Tongue (tissue), 2 donors: ENCODE results near the gene POU3F2. TPM values are rescaled to one million over a fixed set of nuclear protein-coding genes. Genes with fewer than 3 reads are reported as not detected.

Experiments used
- DNase-seq: peaks from one replicate; pipeline ENCODE4 v3.0.0-alpha.2; 2015
- total RNA-seq: library from RNA; depleted of rRNA; stranded (reverse); fragments of >200 nt; gene quantifications from one replicate; pipeline ENCODE4 v1.2.3, GENCODE V29; 2014

The POU3F2 gene
- 0.41 TPM for total RNA-seq

DNA sequence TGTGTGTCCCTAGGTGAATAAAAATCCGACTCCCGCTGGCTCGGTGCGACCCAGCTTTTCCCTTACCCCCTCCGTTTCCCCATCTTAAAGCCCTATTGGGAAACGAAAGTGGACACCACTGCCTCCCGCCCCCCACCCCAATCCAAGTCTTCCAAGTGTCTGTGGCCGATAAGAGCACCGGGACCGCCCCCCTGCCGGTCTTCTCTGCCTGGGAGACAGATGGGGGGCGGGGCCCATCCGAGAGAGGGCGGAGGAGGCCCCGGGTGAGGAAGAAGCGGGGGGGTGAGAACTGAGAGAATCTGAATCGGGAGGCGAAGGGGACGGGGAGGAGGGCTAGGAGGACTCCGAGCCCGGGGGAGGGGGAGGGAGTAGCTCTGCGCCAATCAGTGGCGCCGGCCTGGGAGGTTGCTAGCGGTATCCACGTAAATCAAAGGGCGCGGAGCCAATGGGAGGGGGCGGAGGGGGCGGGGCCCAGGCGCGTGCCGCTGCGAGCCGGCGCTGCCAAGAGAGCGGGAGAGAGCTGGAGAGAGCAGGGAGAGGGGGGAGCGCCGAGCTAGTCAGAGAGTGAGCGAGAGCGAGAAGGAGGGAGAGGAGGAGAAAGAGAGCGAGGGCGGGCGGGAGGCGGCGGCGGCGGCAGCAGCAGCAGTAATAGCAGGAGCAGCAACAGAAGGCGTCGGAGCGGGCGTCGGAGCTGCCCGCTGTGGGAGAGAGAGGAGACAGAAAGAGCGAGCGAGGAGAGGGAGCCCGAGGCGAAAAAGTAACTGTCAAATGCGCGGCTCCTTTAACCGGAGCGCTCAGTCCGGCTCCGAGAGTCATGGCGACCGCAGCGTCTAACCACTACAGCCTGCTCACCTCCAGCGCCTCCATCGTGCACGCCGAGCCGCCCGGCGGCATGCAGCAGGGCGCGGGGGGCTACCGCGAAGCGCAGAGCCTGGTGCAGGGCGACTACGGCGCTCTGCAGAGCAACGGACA, at the start of gene POU3F2:
Gene POU3F2, plus strand, starts transcription at position 515 of the 972 bp plus-strand sequence. Its CDS starts 300 bp downstream, at position 815.
- DNase-seq = peak; percentile 92

DNA sequence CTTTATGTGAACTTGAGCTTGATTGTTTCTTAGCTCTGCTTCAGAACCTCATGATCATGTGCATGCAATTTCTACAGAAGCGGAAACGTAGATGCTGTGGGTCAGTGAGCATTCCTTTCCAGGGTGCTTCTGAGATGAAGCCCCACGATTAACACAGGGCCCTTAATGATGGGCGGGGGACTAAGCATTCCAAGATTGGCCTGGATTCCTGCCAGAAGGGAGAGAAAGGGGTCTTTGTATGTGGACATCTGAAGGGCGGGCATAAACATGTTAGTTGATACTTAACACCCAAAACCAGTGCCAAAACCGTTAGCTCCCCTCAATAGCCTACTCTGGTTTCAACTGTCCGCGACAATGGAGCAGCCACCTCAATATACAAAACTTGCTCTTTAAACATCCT, 46.9 kb upstream of the POU3F2 start:
- peak; percentile 81 for DNase-seq

DNA sequence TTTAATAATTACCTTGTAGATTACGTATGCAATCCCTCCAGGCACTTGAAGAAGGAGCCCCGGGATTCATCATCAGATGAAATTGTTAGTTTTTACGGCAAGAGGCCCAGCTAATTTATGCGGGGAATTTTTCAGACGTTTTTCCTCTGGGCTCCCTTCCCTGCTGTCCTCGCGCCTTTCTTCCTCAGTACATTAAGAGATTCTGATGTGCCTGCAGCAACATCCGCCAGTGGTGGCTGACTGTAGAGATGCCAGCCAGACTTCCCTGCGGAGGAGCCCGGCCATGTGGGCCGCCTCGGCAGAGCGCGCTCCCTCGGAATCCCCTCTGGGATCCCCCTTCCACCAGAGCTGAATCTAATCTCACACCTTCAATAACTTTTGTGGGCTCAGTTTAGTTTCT, 46.4 kb upstream of the POU3F2 start:
- peak; percentile 36 for DNase-seq

DNA sequence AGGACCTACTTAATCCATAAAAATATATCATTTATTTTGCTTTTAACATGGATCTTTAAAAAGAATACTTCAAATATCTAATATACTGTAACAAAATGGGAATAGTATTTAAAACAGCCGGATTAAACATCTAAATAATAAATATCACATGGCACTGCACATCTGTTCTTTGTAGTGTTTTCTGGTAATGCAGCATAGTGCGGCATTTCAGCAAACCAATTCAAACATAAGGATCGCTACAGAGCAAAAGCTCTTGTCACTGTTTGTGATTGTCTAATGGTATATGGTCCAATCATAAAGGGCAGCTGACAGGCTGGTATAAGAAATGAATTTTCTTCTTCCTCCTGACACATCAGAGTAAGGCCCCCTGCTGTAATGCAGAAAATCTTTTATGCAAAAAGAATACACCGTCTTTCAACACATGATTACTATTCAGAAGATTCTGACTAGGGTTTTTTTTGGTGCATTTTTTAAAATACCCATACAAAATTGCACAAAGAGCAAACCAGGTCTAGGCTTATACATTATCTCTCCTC, 40.0 kb upstream of the POU3F2 start:
- no peak for DNase-seq

DNA sequence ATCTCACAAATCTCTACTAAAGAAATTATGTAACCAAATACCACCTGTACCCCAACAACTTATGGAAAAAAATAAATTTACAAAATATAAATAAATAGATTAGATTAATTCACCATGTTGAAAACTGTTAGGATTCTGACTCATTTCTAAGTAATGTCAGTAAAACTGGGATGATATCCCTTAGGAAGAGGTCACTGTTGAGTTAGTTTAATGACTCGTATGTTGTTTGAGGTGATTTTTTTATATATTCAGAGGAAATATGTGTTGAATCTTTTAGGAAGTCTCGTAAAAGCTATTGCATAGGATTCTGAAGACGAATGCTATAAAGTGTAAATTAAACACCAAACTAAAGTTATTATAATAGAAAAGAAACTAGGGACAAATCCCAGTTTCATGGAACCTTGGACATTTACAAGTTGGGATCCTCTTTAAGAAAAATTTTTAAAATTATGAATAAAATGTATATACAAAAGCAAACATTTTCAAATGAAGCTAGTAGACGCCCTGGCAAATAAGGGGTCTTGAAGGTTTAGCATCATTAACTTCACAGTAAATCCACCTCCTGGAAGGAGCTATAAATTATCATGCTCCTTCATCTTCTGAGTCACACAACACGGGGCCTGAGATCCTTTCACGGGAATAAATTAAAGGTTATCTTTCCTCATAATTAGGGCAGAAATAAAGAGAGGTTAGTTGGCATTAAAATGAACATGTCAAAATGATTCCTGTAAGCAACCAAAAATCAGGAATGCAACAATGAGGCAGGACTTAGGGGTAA, 37.0 kb upstream of the POU3F2 start:
- no peak for DNase-seq

DNA sequence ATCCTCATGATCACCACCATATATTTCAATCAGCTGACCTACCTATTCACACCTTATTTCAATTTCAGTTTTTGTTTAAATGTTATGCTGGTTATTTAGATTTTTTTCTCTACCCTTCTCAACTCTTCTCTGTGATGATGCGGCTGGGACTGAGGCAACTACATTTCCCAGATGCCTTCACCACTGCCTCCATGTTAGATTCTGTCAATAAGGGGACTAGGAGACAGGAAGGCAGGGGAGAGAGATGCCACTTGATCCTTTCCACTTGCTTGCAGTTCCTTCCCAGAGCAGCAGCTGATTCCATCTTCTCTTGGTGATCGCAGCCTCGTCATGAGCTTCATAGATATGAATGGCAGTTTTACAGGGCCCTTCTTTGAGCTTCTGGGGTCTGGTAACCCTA, 33.5 kb upstream of the POU3F2 start:
- no peak for DNase-seq

DNA sequence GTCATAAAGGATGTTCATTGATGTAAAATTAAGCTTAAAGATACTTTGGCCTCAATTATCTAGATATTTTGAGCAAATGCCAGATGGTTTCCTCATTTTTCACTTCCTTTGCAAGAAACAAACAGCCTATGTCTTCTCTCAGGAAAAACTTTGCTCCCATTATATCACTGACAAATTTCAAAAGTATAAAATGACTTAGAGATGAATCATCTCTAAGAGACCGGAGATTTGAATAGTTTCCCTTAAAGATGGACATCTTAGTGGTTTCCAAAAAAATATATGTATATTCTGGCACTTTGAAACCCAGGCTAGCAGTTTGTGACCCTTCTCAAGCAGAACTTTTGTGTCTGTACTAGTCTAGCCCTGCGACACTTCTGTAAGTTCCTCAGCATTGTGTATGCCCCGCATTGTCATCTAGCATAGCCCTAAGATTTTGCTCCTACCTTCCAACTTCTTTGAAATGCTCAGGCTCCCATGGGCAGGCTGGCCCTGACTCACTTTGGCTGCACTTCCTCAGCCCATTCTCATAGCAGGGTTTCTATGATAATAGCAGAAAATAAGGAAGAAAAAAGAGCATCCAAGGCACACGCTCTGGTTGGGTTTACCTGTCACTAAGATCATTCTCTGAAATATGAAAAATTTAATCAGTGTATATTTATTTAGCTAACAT, 25.7 kb upstream of the POU3F2 start:
- DNase-seq = no peak

DNA sequence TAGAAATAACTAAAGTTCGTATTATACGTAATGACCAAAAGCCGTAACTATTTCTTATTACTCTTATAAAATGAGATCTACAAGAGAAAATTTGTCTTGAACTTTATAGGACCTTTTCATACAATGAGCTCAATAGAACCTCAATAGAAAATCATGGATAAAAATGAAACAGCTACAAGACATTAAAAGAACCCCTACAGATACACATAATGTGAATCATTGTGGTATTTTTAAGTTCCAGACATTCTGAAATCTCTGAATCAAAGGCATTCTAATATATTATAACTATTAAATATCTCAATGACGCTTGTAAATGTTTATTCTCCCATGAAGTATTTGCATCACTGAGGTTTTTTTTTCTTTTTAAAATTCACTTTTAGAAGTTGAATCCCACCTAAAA, 22.2 kb upstream of the POU3F2 start:
- no peak for DNase-seq

DNA sequence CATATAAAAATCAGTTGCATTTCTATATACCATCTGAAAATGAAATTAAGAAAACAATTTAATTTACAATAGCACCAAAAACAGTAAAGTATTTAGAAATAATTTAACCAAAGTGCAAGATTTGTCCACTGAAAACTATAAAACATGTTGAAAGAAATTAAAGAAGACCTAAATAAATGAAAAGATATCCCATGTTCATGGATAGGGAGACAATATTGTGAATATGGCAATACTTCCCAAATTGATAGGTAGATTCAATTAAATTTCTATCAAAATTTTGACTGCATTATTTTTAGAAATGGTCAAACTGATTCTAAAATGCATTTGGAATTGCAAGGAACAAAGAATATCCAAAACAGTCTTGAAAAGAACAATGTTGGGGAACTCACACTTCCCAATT, 17.6 kb upstream of the POU3F2 start:
- DNase-seq = no peak

DNA sequence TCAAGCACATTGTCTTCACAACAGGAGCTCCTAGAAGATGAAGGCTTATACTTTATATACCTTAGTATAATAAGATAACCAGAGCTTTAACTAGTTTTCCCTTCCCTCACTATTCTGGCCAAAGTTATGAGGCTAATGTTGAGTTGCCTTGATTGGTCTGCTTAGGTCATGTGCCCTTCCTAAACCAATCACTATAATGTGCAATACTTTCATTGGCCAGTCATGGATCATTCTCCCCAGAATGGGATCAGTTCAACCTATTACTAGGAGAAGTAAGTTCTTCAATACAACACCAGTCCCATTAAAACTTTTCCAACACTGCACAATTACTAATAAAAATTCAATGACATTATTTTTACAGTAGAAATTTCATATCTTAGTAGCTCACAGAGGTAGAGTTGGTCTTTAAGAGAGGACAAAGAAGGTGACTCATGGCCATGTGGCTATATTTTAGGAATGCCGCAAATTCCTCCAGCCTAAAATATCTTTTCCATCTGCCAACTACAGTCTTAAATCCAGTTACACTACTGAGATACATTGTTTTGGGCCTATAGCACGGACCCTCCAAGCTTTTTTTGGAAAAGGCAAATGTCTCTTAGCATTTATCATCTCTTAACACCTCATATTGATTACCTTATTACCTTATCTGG, 12.5 kb upstream of the POU3F2 start:
- no peak for DNase-seq

DNA sequence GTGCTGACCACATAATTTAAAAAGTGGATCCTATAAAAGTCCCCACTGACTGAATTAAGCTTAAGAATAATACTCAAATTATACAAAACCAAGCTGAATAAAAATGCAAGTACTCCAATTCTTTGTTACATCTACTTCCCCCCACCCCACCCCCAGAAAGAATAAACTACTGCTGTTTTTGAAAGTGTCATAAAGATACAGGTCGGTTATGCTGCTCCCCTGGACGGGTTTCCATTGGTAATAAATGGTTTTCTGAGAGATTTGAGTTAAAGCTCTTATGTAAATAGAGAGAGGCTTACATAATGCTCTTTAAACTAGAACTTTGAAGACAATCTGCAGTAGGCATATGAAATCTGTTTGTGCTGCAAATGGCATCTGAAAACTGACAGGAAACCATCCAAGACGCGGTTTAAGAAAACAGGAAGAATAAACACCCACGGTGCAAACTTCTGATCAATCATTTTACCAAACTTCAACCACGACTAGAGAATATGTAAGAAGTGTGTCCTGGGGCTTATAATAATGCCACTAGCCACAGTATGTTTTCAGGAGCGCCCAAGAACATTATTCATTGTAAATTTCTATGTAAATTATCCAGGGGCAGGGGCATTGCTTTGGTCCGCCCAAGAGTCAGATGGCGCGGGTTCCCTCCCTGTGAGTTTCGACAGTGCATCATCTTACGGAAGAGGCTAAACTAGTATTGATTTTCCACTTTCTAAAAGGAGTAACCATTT, 10.8 kb upstream of the POU3F2 start:
- DNase-seq = no peak

DNA sequence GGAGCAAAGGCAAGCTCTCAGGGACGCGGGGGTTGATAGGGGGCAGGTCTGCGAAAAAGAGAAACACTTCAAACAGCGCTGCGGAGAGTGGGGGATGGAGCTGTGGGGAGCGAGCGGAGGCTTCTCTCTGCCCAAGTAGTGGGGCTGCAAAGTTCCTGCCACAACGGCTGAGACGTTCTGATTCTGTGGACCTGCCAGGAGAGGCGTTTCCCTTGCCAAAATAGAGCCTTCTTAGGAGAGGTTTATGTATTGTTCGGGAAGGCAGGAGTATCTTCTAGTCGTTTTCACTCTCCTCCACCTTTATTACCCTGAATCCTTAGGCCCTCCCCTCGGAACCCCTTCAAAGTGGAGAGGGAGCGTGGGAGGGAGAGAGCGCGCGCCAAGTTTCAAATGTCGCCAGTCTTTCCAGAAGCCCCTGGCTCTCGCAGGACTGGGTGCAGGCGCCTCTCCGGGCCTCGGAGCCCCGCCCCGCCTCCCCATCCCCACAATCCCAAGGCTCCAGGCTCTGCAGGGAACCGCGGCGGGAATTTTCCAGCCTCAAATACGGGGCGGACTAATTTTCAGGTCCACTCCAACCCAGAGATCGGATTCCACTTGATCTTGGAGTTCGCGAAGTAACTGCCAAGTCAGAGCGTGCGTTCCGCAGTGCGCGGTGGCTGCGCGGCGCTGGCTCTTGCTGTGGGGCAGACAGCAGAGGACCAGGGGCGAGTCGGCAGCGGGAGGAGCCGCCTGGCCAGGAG, 10.0 kb upstream of the POU3F2 start:
- no peak for DNase-seq

DNA sequence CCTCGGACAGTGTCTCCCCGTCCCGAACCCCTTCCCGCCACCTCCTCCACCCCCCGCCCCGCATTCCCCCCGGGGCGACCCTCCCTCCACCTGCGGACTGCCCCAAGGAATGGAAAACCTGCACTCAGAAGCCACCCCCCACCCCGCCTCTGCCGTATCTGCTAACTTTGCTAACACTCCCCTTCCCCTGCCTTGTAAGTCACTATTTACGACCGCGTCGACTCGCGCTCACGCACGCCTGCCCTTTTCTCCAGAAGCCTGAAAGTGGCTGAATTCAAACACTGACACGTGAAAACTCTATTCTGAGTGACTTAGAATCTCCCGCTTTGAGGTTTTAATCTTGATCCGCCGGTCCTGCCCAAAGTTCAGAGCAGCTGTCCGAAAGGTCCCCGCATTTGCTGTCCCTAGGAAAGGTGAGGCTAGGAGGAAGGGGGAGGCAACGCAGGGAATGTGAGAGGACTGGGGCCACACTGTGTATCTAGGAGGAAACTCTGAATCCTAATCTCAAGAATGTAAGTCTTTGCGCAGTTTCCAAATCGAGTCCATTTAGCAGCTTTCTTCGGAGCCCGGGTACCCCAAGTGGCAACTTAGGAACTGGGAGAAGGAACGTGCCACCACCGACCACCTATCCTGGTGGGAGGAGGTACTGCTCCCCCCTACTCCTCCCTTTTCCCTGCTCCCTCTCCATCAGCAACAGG, 9.3 kb upstream of the POU3F2 start:
- DNase-seq = no peak

DNA sequence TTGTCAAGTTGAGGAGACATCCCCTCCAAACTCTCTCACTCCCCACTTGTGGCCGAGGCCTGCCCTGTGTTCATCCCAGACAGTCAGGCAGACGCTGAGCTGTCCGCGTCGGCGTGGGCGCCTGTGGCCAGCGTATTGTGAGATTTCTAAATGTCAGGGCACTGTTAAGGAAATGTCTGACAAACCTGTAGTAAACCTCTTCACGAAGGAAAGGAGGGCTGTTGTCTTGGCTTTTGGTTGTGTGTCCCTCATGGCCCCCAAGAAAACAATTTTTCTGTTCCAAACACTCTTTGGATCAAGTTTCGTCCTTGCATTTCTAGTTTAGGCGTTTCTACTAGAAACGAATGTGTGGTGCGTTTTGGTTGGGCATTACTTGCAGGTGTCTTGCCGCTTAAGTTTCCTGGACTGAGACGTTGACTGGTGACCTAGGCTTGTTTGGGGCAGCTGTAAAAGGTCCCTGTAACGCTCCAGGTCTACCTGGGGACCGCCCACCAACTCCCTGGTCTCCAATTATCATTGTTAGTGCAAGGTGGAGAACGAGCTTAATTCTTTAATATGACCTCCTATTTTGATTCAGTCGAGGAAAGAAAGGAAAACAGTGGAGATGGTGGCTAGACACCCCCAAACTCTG, 8.7 kb upstream of the POU3F2 start:
- no peak for DNase-seq

DNA sequence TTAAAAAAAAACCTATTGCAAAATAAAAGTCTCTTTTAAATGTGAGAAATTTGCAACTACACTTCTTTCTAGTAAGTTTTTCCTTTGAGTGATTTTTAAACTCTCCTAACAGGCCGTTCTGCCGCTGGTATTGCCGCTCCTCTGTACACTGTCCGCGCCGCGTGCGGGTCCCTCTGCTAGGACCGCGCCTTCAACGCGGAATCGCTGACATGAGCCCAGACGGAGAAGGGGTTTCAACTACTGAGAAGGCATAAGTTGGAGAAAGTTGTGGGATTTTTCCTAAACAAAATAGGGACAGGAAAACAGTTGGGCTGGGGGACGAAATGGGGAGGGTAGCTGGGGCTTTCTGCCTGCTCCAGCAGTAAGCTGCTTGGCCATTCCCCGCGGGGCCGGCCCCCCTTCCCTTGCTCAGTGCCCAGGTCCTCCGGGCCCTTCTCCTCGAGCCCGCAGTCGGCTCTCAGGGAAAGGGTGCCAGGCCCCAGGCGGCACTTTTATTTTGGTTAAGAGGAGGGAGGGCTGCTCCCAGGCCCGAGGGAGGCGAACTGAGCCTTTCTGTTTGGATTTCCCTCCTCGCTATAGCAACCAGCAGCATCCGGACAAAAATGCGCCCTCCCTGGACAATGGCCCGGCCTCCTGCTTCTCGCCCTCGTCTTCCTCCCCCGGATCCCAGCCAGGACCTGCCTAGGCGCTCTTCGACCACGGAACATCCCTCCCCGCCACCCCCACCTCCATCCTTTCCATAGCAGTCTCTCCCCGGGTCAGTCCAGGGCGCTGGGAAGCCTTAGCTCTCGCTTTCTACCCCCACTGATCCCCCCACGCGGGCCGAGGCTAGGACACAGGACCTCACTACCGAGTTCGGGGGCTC, 6.8 kb upstream of the POU3F2 start:
- DNase-seq = peak; percentile 30

DNA sequence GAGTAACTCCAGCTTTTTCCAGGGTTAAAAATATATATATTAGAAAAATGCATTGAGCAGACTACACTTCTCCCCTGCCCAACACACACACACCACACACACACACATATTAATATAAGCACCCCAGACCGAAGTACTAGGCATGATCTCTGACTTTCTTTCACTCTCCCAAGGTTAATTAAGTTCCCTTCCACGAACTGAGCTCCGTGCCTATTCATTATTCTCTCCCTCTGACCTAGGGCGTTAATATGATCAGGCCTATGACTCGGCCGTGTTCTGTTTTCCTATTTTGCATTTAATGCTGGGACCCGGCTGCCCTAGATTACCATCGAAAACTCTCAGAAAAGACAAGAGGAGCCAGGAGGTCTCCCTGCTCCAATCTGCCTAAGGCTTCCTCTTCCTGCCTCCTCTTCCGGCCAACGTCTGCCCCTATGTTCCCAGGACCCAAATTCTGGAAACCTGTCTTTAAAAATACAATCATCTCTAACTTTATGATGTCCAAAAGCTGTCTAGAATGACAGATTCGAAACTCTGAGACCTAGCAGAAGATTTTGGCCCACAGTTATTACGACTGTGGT, 6.1 kb upstream of the POU3F2 start:
- DNase-seq = no peak

DNA sequence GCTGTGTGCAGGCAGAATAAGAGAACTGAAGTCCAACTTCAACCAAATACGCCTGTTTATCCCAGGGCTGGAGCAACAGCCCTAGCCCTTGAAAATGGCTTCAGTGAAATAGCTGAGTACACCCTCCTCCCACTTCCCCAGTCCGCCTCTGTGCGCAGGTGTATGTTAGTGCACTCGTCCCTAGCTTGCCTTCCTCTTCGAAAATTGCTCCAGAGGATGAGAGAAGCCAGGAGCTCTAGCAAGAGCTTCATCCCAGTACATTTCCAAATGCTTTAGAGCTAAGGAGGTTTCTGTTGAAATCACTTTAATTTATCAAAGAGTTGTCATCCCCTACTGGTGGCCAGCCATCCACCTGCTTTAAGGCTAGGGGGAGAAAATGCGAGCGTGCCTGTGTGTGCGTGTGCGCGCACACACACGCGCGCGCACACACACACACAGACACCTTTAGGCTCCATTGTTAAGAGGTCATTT, 5.4 kb upstream of the POU3F2 start:
- no peak for DNase-seq

DNA sequence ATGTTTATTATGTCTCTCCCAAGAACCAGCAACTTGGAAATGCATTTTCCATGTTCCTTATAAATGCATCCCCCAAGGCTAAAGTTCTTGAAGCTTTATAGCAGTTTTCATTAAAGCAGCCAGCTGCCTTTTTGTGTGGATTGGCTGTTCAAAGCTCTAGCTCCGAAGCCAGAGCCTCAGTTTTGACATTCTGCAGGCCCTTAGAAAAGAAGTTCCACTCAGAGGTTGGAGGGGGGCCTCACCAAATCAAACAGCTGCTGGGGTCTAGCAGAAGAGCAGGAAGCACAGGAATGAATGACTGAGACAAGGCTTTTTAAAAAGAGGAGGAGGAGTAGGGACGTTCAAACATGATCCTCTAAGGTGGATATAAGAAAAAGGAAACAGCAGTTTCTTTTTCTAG, 4.2 kb upstream of the POU3F2 start:
- DNase-seq = no peak
